PFSK-1 (cell line): ENCODE measurements around the gene RXFP3.

Experiments used
- FOXP2 ChIP-seq: optimal IDR thresholded peaks from 2 replicates; pipeline ENCODE3; 2011; ENCODE audit warnings: borderline replicate concordance, control low read depth, inconsistent platforms; ENCODE audit not compliant: insufficient read depth; ENCODE audit errors: extremely low read length, extremely low read depth
- POLR2AphosphoS5 ChIP-seq: IDR thresholded peaks from 2 replicates; pipeline ENCODE4 v1.6.1; 2012; ENCODE audit warnings: low read depth, mild to moderate bottlenecking, control low read depth, low read length, moderate library complexity
- REST ChIP-seq, 2 experiments: IDR thresholded peaks; 2 replicates each; pipeline versions ENCODE4 v1.6.1 to v1.8.0; 2011 to 2012; ENCODE audit warnings: low read depth in 2 of 2, low read length in 2 of 2, control low read depth in 1 of 2, inconsistent platforms in 1 of 2, mild to moderate bottlenecking in 1 of 2, moderate library complexity in 1 of 2; ENCODE audit not compliant: insufficient read depth in 1 of 2
- SIN3A ChIP-seq: IDR thresholded peaks from 2 replicates; pipeline ENCODE4 v1.6.1; 2012; ENCODE audit warnings: mild to moderate bottlenecking, low read length, moderate library complexity, borderline replicate concordance; ENCODE audit not compliant: insufficient read depth
- TAF1 ChIP-seq: IDR thresholded peaks from 2 replicates; pipeline ENCODE4 v1.6.1; 2012; ENCODE audit warnings: low read length, control low read depth, borderline replicate concordance; ENCODE audit not compliant: insufficient read depth

The RXFP3 gene

GRCh38 chr5:33938881-33939280 is 2.7 kb downstream of the RXFP3 start:
- TF ChIP-seq FOXP2 (no peak), TAF1 (no peak), SIN3A (no peak), REST (IDR thresholded peaks at IDR 0.05; ENCODE audit: insufficient read depth in 1 of 2, low read depth in 2 of 2, low read length in 2 of 2) (no peak), POLR2AphosphoS5 (no peak)

GRCh38 chr5:33939556-33940262 is 3.5 kb downstream of the RXFP3 start:
- TF ChIP-seq FOXP2 (no peak), POLR2AphosphoS5 (no peak), REST (IDR thresholded peaks at IDR 0.05; ENCODE audit: insufficient read depth in 1 of 2, low read depth in 2 of 2, low read length in 2 of 2) (no peak), SIN3A (no peak), TAF1 (no peak)

- TF ChIP-seq POLR2AphosphoS5 (no peak), REST (IDR thresholded peaks at IDR 0.05; ENCODE audit: insufficient read depth in 1 of 2, low read depth in 2 of 2, low read length in 2 of 2) (no peak)
Measured at GRCh38 chr5:33941090-33941489, 4.9 kb downstream of the RXFP3 start.

- no peak for TF ChIP-seq FOXP2
- TF ChIP-seq REST (IDR thresholded peaks at IDR 0.05; ENCODE audit: insufficient read depth in 1 of 2, low read depth in 2 of 2, low read length in 2 of 2) = no peak
- TF ChIP-seq POLR2AphosphoS5 = no peak
- TF ChIP-seq TAF1 = no peak
- TF ChIP-seq SIN3A = no peak
Measured at GRCh38 chr5:33944543-33945132, 8.5 kb downstream of the RXFP3 start.

- TF ChIP-seq FOXP2 (no peak), POLR2AphosphoS5 (no peak), TAF1 (no peak), SIN3A (no peak), REST (IDR thresholded peaks at IDR 0.05; ENCODE audit: insufficient read depth in 1 of 2, low read depth in 2 of 2, low read length in 2 of 2) (no peak)
Measured at GRCh38 chr5:33957577-33958150, 21.5 kb downstream of the RXFP3 start.
